Activated T-helper 1 cell treated with anti-CD3 and anti-CD28 coated beads, Interleukin-2, amount 50 U/mL, for 16 hours (primary cell): ENCODE data around the gene FOXRED2.
"Not testable (repeated sequence)": the region's sequence is repeated elsewhere in the genome, so short reads cannot be mapped to it uniquely, and the experiment has no call there.

Experiments
- DNase-seq, 2 donors: peaks; one replicate each; pipeline ENCODE4 v3.0.0-alpha.2; 2020; ENCODE audit warnings: low read depth in 1 of 2, low spot score in 1 of 2

The FOXRED2 gene

GRCh38 chr22:36506637-36507517, at the start of gene FOXRED2:
TSS of gene FOXRED2 (minus strand) at chr22:36507040. CDS start at chr22:36506422, 618 bp downstream.
- peak; percentile 75 to 82 for DNase-seq

DNA sequence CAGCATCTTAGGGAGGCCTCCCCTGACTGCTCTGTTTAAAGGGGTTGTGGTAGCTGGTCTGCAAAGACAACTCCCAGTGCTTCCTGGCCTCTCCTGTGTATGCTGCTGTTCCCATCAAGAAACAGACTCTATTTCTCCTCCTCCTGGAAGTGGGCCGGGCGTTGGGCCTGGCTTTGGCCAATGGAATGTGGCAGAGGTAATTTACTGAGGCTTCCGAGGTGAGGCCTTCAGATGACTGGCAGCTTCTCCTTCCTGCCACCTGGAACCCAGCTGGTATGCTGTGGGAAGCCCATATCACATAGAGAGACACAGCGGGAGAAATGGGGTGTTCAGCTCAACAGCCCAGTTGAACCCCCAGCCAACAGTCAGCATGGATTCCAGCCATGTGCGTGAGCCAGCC, 47.3 kb upstream of the FOXRED2 start:
- no peak for DNase-seq

- DNase-seq: no peak
Measured at GRCh38 chr22:36552289-36552688, 45.4 kb upstream of the FOXRED2 start.

GRCh38 chr22:36550701-36551495, 44.1 kb upstream of the FOXRED2 start:
- no peak for DNase-seq

DNA sequence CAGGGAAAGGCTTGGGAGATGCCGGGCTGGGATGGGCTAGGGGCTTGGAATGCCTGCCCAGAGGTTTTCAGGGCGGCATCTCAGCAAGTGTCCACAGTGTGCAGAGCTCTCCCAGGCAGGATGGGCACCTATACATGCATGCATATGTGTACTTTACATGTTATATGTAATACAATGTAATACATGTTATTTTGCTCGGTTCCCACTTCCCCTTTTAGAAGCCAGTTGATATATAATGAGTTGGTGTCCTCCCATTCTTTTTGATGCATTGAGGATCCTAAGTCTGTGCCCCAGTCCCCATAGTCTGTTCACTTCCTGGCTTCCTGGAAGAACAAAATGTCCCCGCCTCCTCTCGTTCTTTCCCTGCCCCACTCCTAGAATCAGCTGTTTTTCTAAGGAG, 42.2 kb upstream of the FOXRED2 start:
- no peak for DNase-seq

GRCh38 chr22:36548606-36549005, 41.8 kb upstream of the FOXRED2 start:
- DNase-seq: no peak

DNA sequence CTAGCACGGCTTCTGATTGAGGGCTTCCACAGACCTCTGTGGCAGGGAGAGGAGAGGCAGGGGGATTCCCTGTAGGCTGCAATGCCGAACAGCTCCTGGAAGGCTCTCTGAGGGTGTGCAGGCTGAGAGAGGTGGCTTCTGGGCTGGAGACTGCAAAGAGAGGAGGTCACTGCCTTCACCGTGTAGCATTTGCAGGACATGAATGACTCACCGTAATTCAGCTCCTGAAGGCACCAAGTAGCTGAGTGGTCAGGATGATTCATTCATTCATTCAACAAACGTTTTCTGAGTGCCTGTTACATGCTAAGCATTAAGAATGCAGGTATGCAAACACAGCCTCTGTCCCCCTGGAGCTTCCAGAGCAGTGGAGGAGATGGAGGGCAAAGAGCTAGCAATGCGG, 40.1 kb upstream of the FOXRED2 start:
- no peak for DNase-seq

- DNase-seq: no peak
Measured at GRCh38 chr22:36546092-36546804, 39.4 kb upstream of the FOXRED2 start.

DNA sequence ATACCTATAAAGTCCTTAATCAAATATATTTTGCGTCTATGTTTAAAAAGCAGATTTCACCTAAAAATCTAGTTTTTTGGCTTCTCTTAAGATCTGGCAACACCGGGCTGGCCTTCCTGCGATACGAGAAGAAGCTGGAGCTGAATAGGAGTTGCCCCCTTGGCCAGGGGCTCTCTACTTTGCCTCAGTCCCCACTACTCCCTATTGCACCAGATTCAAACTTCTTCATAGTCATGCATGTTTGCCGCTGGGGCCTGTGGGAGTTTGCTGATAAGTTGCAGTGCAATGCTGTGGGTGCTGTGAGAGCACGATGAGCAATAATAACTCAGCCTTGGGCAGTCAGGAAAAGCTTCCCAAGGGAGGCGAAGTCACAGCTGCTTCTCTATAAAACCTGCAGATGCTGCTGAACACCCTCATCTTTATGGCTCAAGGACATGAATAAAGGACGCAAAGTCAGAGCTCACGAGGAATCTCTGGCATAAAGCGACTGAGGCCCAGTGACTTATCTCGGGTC, 37.3 kb upstream of the FOXRED2 start:
- DNase-seq: no peak

- DNase-seq: peak in 1 of 2 donors; percentile 15
Measured at GRCh38 chr22:36541831-36542411, 35.1 kb upstream of the FOXRED2 start.

- no peak for DNase-seq
Measured at GRCh38 chr22:36540867-36541642, 34.2 kb upstream of the FOXRED2 start.

DNA sequence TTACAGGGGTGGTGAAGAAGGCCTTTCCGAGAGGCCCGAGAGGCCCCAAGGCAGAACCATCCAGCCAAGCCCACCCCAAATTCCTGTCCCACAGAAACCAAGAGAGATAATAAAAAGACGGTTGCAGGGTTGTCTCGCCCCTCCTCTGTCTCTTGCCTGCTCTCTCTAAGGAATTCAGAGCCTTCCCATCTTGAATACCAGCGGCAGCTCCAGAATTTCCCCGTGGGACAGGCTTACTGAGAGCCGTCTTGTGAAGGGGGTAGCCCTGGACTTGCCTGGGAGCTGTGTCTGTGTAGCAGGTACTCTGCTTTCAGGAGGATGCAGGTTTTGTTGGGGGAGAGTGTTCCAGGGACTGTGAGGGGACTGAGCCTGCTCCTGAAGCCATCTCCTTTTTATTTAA, 31.7 kb upstream of the FOXRED2 start:
- no peak for DNase-seq

GRCh38 chr22:36536717-36537116, 29.9 kb upstream of the FOXRED2 start:
- DNase-seq: no peak

GRCh38 chr22:36533320-36533719, 26.5 kb upstream of the FOXRED2 start:
- not testable (repeated sequence) for DNase-seq

DNA sequence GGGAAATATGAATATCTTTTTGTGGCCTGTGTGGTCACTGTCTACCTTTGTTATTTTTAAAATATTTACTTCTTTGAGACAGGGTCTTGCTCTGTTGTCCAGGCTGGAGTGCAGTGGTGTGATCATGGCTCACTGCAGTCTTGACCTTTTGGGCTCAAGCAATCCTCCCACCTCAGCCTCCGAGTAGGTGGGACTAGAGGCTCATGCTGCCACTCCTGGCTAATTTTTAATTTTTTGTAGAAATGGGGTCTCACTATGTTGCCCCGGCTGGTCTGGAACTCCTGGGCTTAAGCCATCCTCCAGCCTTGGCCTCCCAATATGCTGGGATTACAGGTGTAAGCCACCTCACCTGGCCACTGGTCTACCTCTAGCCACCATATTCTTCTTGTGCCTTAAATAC, 25.6 kb upstream of the FOXRED2 start:
- no peak for DNase-seq

GRCh38 chr22:36528795-36529751, 22.2 kb upstream of the FOXRED2 start, which contains the start of gene EIF3D:
TSS of gene EIF3D (minus strand) at chr22:36529166. CDS start at chr22:36526121, 3,045 bp downstream.
- peak; percentile 93 to 96 for DNase-seq

GRCh38 chr22:36528341-36528740, 21.5 kb upstream of the FOXRED2 start:
- DNase-seq: no peak

DNA sequence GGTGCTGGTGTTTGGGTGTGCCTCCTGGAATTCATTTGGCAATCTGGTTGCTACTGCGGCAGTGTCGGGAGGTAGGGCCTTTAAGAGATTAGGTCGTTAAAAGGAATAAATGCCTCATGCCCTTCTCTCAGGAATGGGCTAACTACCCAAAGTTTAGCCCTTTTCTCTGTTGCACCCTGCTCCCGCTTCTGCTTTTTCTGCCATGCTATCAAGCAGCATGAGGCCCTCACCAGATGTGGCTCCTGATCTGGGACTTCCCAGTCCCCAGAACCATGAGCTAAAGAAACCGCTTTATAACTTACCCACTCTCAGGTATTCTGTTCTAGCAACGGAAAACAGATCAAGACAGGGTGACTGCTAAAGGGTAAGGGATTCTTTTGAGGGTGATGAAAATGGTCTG, 15.8 kb upstream of the FOXRED2 start:
- no peak for DNase-seq

- no peak for DNase-seq
Measured at GRCh38 chr22:36520423-36520822, 13.6 kb upstream of the FOXRED2 start.
